ENCODE data around the gene SERINC3.

- TF ChIP-seq POLR2A (IDR thresholded peaks at IDR 0.05; ENCODE audit: low read depth, low read length) (no peak), CTCF (IDR thresholded peaks at IDR 0.05; ENCODE audit: extremely low read depth in 1 of 2, insufficient read depth in 1 of 2, low read depth in 1 of 2, low read length in 2 of 2) (no peak), EZH2 (IDR thresholded peaks at IDR 0.05; ENCODE audit: borderline replicate concordance, low read depth, low read length, severe bottlenecking) (no peak), POLR2AphosphoS5 (IDR thresholded peaks at IDR 0.05; ENCODE audit: insufficient read depth, low read depth, low read length) (no peak), MYC (IDR thresholded peaks at IDR 0.05; ENCODE audit: low read depth, low read length) (no peak)
- TF ChIP-seq, protein P1, sequence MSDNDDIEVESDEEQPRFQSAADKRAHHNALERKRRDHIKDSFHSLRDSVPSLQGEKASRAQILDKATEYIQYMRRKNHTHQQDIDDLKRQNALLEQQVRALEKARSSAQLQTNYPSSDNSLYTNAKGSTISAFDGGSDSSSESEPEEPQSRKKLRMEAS (IDR thresholded peaks at IDR 0.05; ENCODE audit: insufficient read depth, insufficient read length), result no peak
Measured at GRCh38 chr20:44566811-44567210, 44.9 kb upstream of the SERINC3 start.

Measured in endothelial cell of umbilical vein (primary cell).